NCI-H226 (cell line): ENCODE measurements around the gene KCNJ14.

Source experiments
- DNase-seq: peaks from one replicate; pipeline ENCODE4 v3.0.0-alpha.2; 2015

Gene KCNJ14

GRCh38 chr19:48455171-48455907, at the start of gene KCNJ14:
Gene KCNJ14, plus strand, starts transcription at chr19:48455574. Its CDS starts 6,151 bp downstream, at chr19:48461725.
- DNase-seq = no peak

- DNase-seq = peak; percentile 17
These were observed 49.5 kb upstream of the KCNJ14 start for GRCh38 chr19:48405850-48406249.

GRCh38 chr19:48413879-48414587, 41.3 kb upstream of the KCNJ14 start:
- peak; percentile 56 for DNase-seq

DNA sequence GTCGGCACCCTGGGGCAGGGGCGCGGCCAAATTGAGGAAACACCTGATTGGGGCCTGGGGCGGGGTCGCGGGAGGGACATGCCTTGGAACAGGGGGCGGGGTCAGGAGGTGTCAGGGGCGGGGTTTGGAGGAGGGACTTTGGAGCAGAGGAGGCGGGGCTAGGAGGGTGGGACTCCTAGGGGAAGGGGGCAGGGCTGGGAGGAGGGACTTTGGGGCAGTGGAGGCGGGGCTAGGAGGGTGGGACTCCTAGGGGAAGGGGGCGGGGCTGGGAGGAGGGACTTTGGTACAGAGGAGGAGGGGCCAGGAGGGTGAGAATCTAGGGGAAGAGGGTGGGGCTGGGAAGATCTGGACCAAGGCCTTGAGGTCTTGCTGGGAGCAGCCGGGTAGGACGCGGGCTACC, 40.0 kb upstream of the KCNJ14 start:
- DNase-seq = peak; percentile 47

DNA sequence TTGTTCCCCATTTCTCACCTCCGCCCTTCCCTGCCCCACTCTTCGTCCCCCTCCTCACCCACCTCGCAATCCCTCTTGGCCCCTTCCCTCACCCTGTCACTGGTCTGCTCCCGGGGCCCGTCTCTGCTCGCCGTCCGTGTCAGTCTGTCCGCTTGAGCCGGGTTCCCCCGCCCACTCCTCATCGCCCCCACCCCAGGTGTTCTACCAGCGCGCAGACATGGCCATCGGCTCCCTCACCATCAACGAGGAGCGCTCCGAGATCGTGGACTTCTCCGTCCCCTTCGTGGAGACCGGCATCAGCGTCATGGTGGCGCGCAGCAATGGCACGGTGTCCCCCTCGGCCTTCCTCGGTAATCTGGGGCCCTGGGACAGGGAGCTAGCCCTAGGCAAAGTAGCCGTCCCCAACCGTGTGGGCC, 39.6 kb upstream of the KCNJ14 start:
- no peak for DNase-seq

GRCh38 chr19:48417421-48417820, 38.0 kb upstream of the KCNJ14 start:
- DNase-seq = no peak

DNA sequence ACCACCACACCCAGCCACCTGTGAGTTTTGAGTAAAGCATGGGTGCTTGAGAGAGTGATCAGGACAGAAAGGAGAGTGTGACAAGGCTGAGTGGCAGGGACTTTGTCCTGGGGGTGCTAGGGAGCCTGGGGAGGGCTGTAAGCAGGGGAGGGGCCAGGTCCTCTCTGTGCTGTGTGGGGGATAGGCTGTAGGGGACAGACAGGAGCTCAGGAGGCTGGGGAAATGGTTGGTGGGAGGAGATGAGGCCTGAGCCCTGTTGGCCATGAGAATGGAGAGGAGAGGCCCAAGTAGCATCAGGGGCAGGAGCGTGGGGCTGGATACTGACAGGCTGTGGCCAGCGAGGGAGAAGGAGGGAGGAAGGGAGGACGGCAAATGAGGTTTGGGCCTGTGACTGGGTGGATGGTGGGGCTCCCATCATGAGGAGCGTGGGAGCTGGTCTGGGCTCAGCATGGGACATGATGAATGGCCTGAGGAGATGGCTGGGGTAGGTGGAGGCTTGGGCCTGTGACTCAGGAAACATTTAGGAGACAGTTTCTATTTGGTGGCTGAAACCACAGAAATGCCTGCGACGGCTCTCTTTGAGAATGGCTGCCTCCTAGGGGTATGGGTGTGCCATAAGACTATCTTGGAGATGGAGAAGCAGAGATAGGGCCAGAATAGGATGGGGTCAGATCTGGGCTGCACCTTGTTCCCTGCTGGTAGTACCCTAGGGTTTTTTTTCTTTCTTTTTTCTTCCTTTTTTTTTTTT, 36.9 kb upstream of the KCNJ14 start:
- DNase-seq = peak; percentile 49

- no peak for DNase-seq
These were observed 36.0 kb upstream of the KCNJ14 start for GRCh38 chr19:48419158-48419920.

GRCh38 chr19:48421548-48421947, 33.8 kb upstream of the KCNJ14 start:
- peak; percentile 51 for DNase-seq

- DNase-seq = peak; percentile 40
These were observed 30.6 kb upstream of the KCNJ14 start for GRCh38 chr19:48424694-48425219.

DNA sequence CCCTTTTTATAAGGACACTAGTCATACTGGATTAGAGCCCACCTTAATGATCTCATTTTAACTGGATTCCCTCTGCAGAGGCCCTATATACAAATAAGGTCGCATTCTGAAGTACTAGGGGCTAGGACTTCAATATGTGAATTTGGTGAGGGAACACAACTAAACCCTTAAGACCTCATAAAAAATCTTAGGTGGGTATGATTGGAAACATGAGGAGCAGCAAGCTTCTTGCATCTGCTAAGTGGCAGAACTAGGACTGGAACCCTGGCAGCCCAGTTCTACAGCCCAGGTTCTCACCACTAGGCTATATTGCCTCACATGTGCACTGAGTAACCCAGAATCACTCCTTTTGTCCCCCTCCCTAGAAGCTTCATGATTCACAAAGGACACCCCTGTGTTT, 26.7 kb upstream of the KCNJ14 start:
- no peak for DNase-seq

GRCh38 chr19:48433337-48433736, 22.0 kb upstream of the KCNJ14 start:
- no peak for DNase-seq

- no peak for DNase-seq
These were observed 18.8 kb upstream of the KCNJ14 start for GRCh38 chr19:48436586-48436985.

GRCh38 chr19:48441360-48442050, 13.9 kb upstream of the KCNJ14 start:
- DNase-seq = no peak

DNA sequence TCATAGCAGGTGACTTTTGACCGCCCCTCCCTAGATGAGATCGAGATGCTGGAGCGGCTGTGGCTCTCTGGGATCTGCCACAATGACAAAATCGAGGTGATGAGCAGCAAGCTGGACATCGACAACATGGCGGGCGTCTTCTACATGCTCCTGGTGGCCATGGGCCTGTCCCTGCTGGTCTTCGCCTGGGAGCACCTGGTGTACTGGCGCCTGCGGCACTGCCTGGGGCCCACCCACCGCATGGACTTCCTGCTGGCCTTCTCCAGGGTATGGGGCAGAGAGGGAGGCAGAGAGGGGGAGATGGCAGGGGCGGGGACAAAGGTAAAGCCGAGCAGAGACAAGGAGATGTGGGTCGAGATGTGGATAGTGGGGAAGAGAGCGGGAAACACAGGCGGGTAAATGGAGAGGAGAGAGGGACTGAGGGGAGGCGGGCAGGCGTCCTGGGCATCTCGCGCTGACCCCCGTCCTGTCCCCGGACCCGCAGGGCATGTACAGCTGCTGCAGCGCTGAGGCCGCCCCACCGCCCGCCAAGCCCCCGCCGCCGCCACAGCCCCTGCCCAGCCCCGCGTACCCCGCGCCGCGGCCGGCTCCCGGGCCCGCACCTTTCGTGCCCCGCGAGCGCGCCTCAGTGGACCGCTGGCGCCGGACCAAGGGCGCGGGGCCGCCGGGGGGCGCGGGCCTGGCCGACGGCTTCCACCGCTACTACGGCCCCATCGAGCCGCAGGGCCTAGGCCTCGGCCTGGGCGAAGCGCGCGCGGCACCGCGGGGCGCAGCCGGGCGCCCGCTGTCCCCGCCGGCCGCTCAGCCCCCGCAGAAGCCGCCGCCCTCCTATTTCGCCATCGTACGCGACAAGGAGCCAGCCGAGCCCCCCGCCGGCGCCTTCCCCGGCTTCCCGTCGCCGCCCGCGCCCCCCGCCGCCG, 13.0 kb upstream of the KCNJ14 start:
- no peak for DNase-seq

- no peak for DNase-seq
These were observed 12.1 kb upstream of the KCNJ14 start for GRCh38 chr19:48443256-48443655.

- DNase-seq = no peak
These were observed 11.6 kb upstream of the KCNJ14 start for GRCh38 chr19:48443731-48444128.

DNA sequence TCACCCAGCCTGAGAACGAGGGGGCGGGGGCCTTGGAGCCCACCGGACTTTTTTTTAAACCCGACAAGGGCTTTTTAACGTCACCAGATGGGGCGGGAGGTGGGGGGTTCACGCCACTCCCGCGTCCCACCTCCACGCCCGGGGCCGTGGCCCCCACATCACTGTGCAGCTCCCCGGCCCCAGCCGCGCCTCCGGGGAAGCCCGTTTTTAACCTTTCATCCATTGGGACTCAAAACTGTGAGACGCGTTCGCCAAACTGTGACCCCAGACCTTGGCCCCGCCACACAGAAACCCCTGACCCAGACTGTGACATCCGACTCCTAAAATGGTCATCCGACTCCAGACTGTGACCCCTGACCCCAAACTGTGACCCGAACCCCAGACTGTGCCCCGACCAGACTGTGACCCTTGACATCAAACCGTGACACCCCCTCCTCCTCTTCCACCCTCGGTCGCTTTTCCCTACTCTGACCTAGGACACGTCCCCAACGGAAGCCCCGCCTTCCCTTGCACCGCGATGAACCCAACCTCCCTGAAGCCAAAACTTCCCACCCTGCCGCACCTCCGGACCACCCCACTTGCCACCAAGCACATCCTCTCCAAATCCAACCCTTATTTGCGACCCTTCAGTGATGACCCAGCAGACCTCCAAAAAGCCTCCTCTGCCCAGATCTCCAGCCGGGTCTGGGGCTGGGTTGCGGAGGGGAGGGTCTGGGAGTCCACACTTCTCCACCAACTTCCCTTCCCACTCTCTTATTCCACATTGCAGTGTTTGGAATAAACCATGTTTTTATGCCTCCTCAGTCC, 11.0 kb upstream of the KCNJ14 start:
- DNase-seq = no peak

DNA sequence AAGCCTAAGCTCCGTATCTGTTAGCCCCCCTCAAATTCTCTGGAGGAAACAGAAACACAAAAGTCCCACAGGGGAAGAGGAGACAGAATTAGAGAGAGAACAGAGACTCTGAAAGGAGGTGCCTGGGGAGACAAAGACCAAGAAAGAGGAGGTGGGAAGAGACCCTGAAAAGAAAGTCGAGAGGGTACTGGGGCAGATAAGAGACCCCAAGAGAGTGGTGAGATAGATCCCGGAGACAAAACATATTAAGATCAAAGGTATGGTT, 10.5 kb upstream of the KCNJ14 start:
- DNase-seq = no peak

DNA sequence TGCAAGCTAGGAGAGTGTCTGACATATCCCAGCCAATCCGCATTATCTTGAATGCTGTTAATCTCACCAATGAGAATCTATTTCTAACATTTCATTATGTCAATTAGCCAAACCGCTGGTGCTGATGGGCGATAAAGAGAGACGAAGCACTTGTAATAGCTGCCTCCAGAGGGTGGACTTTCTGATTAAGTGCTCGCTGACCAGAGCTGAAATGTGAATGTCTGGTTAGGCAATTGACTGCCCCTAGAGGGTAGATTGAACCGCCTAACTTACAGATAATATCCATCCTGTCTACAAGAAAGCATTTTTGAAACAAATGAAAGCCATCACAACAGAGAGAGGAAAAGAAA, 10.1 kb upstream of the KCNJ14 start:
- DNase-seq = peak; percentile 63
